ENCODE data around the gene RAB9A. TPM values are rescaled to one million over a fixed set of nuclear protein-coding genes. Genes with fewer than 3 reads are reported as not detected.

Gene RAB9A
- total RNA-seq, 1 donor from 2014 or later, result 11.2 TPM

DNA sequence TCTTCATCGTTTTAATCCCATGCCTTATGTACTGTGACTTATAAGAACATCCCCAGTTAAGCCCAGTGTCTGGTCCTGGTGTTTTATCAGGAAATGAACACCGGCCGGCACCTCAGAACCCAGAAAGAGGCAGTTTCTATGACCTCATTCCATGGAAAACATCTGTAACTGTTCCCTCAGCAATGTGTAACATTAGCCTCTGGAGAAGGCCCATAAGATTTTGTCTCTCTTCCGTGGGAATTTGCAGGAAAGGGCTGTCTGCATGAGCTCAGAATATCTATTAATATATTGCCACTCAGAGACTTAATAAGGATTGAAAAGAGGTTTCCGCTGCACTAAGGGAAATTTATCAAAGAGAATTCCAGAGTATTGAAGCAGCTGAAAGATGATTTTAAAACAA is 39.1 kb upstream of the RAB9A start:
- Mint-ChIP-seq H3K4me1 (ENCODE audit: unreplicated experiment) (no peaks in the 10 kb centered on the region), H3K9me3 (ENCODE audit: unreplicated experiment) (no peaks in the 10 kb centered on the region), H3K27ac (ENCODE audit: unreplicated experiment) (no peak overlapping the region), H3K36me3 (ENCODE audit: low read depth, unreplicated experiment) (no peaks in the 10 kb centered on the region), H3K4me3 (ENCODE audit: unreplicated experiment) (no peak overlapping the region), H3K27me3 (ENCODE audit: unreplicated experiment) (no peaks in the 10 kb centered on the region)
- no peak for DNase-seq (ENCODE audit: low spot score)
- TF ChIP-seq, protein P1, sequence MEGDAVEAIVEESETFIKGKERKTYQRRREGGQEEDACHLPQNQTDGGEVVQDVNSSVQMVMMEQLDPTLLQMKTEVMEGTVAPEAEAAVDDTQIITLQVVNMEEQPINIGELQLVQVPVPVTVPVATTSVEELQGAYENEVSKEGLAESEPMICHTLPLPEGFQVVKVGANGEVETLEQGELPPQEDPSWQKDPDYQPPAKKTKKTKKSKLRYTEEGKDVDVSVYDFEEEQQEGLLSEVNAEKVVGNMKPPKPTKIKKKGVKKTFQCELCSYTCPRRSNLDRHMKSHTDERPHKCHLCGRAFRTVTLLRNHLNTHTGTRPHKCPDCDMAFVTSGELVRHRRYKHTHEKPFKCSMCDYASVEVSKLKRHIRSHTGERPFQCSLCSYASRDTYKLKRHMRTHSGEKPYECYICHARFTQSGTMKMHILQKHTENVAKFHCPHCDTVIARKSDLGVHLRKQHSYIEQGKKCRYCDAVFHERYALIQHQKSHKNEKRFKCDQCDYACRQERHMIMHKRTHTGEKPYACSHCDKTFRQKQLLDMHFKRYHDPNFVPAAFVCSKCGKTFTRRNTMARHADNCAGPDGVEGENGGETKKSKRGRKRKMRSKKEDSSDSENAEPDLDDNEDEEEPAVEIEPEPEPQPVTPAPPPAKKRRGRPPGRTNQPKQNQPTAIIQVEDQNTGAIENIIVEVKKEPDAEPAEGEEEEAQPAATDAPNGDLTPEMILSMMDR (IDR thresholded peaks at IDR 0.05; ENCODE audit: unreplicated experiment), result no peak

GRCh38 chrX:13650318-13650717 is 38.6 kb upstream of the RAB9A start:
- Mint-ChIP-seq H3K36me3 (ENCODE audit: low read depth, unreplicated experiment) (no peaks in the 10 kb centered on the region), H3K4me1 (ENCODE audit: unreplicated experiment) (no peaks in the 10 kb centered on the region), H3K27me3 (ENCODE audit: unreplicated experiment) (no peaks in the 10 kb centered on the region), H3K9me3 (ENCODE audit: unreplicated experiment) (no peaks in the 10 kb centered on the region), H3K4me3 (ENCODE audit: unreplicated experiment) (no peak overlapping the region), H3K27ac (ENCODE audit: unreplicated experiment) (no peak overlapping the region)
- no peak for DNase-seq (ENCODE audit: low spot score)
- TF ChIP-seq, protein P1 (IDR thresholded peaks at IDR 0.05; ENCODE audit: unreplicated experiment), result no peak

DNA sequence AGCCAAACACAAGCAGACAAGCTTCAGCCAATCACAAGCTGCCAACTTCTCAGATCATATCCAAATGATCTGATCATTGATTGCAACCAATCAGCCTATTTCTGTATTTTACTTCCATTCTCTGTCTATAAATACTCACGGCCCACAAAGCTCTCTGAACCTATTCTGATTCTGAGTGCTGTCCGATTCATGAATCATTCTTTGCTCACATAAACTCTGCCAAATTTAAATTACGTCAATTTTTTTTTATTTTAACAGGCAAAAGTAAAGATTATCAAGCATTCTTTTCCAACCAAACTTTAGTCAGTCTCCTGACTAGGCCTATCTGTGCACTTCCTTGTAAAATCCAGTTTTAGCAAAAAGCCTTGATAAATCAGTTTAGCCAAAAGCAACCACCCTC is 37.8 kb upstream of the RAB9A start:
- Mint-ChIP-seq H3K4me1 (ENCODE audit: unreplicated experiment) (no peaks in the 10 kb centered on the region), H3K9me3 (ENCODE audit: unreplicated experiment) (no peaks in the 10 kb centered on the region), H3K4me3 (ENCODE audit: unreplicated experiment) (no peak overlapping the region), H3K36me3 (ENCODE audit: low read depth, unreplicated experiment) (no peaks in the 10 kb centered on the region), H3K27ac (ENCODE audit: unreplicated experiment) (no peak overlapping the region), H3K27me3 (ENCODE audit: unreplicated experiment) (no peaks in the 10 kb centered on the region)
- TF ChIP-seq, protein P1 (IDR thresholded peaks at IDR 0.05; ENCODE audit: unreplicated experiment), result no peak
- no peak for DNase-seq (ENCODE audit: low spot score)

GRCh38 chrX:13652287-13652793 is 36.6 kb upstream of the RAB9A start:
- DNase-seq (ENCODE audit: low spot score), result no peak
- no peaks in the 10 kb centered on the region for H3K27me3 Mint-ChIP-seq (ENCODE audit: unreplicated experiment)
- no peak overlapping the region for H3K27ac Mint-ChIP-seq (ENCODE audit: unreplicated experiment)
- TF ChIP-seq, protein P1 (IDR thresholded peaks at IDR 0.05; ENCODE audit: unreplicated experiment), result no peak
- H3K9me3 Mint-ChIP-seq (ENCODE audit: unreplicated experiment), result no peaks in the 10 kb centered on the region
- no peaks in the 10 kb centered on the region for H3K36me3 Mint-ChIP-seq (ENCODE audit: low read depth, unreplicated experiment)
- no peaks in the 10 kb centered on the region for H3K4me1 Mint-ChIP-seq (ENCODE audit: unreplicated experiment)
- H3K4me3 Mint-ChIP-seq (ENCODE audit: unreplicated experiment), result peak overlapping the region; percentile 79

DNA sequence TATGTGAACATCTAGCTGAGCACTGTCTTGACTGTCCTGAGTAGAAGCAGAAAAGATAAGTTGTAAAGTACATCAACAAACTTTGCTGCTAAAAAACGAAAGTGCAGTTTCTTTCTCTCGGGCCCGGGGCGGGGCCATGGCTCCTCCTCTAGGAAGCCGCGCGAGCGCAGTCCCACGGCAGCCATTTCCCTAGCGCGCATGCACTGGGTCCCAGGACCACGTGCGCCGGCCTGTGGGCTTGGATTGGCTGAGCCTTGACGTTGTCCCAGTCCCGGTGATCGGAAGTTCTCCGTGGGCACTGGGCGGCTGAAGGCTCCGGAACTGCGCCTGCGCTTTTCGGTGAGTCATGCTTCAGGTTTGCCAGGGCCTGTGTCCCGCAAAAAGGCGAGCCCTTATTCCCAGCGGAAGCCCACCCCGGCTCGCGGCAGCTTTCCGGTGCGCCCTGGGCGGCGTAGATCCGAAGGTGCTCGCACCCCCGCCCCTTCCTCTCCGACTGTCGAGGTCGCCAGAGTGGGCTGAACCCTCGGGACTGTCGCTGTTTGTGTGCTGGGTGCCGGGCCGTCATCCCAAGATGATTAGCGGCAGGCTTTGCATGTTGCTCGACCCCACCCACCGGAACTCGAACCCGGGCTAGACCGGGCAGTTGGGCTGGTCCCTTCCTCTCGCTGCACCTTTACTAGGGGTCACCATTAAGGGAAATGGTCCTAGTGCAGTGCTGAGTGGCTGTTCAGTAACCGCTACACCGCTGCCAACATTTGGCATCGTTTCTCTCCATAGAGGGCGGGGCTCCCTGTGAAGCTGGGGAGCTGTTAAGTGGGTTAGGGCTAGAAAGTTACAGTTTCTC is 35.9 kb upstream of the RAB9A start, which contains the start of gene TCEANC:
TSS of gene TCEANC (plus strand) at position 292 of the 844 bp plus-strand sequence. CDS start 9,368 bp downstream, outside the sequence.
- H3K27ac Mint-ChIP-seq (ENCODE audit: unreplicated experiment), result peak within 1 kb of the TSS; percentile 87
- H3K9me3 Mint-ChIP-seq (ENCODE audit: unreplicated experiment), result no peaks in the 10 kb centered on the region
- H3K27me3 Mint-ChIP-seq (ENCODE audit: unreplicated experiment), result no peaks in the 10 kb centered on the region
- peak within 1 kb of the TSS; percentile 86 for H3K4me3 Mint-ChIP-seq (ENCODE audit: unreplicated experiment)
- TF ChIP-seq, protein P1 (IDR thresholded peaks at IDR 0.05; ENCODE audit: unreplicated experiment), result no peak
- no peaks in the 10 kb centered on the region for H3K36me3 Mint-ChIP-seq (ENCODE audit: low read depth, unreplicated experiment)
- DNase-seq (ENCODE audit: low spot score), result peak; percentile 81
- H3K4me1 Mint-ChIP-seq (ENCODE audit: unreplicated experiment), result no peaks in the 10 kb centered on the region

Measured in endothelial cell (in vitro differentiated cells).